Natural killer cell (primary cell): ENCODE data around the gene OR51M1. TPM values are rescaled to one million over a fixed set of nuclear protein-coding genes. Genes with fewer than 3 reads are reported as not detected.
"Not testable (repeated sequence)": the region's sequence is repeated elsewhere in the genome, so short reads cannot be mapped to it uniquely, and the experiment has no call there.

ENCODE experiments used
- ATAC-seq, 3 donors: fragments of 150-1000 bp in 2 of 3; fragments of 200-7000 bp in 1 of 3; cut with Tn5 transposase; 1 replicate in 1 of 3; 2 replicates in 2 of 3; pipeline ENCODE4 v1.10.0; 2021; ENCODE audit warnings: mild to moderate bottlenecking in 2 of 3, moderate library complexity in 2 of 3
- DNase-seq, 2 donors: peaks; one replicate each; pipeline versions ENCODE4 v3.0.0 to v3.0.0-alpha.2; 2013 to 2021; ENCODE audit warnings: mixed read lengths in 1 of 2
- H3K27ac ChIP-seq: one replicate; pipeline ENCODE4 v1.5.1; 2013; ENCODE audit warnings: mild to moderate bottlenecking, low read length
- H3K27me3 ChIP-seq: one replicate; pipeline ENCODE4 v1.6.1; 2013; ENCODE audit warnings: low read length; ENCODE audit not compliant: control insufficient read depth, insufficient read depth
- H3K36me3 ChIP-seq: one replicate; pipeline ENCODE4 v1.6.1; 2013; ENCODE audit warnings: low read length; ENCODE audit not compliant: control insufficient read depth, insufficient read depth
- H3K4me1 ChIP-seq: one replicate; pipeline ENCODE4 v1.6.1; 2013; ENCODE audit warnings: low read length; ENCODE audit not compliant: control insufficient read depth, insufficient read depth
- H3K4me3 ChIP-seq: one replicate; pipeline ENCODE4 v1.5.1; 2013; ENCODE audit warnings: low read length
- H3K9me3 ChIP-seq: one replicate; pipeline ENCODE4 v1.6.1; 2013; ENCODE audit warnings: low read length; ENCODE audit not compliant: control insufficient read depth, insufficient read depth
- H3K27ac Mint-ChIP-seq, 2 donors: one replicate each; pipeline ENCODE4 v1.8.0; 2022; ENCODE audit warnings: mild to moderate bottlenecking in 2 of 2, mixed read lengths in 2 of 2, moderate library complexity in 1 of 2
- H3K27me3 Mint-ChIP-seq, 2 donors: one replicate each; pipeline ENCODE4 v1.8.0; 2022; ENCODE audit warnings: low read depth in 2 of 2, mixed read lengths in 2 of 2
- H3K36me3 Mint-ChIP-seq: one replicate; pipeline ENCODE4 v1.8.0; 2022; ENCODE audit warnings: mixed read lengths
- H3K4me1 Mint-ChIP-seq, 2 donors: one replicate each; pipeline ENCODE4 v1.8.0; 2022; ENCODE audit warnings: mixed read lengths in 2 of 2
- H3K4me3 Mint-ChIP-seq: one replicate; pipeline ENCODE4 v1.8.0; 2022; ENCODE audit warnings: mild to moderate bottlenecking, moderate library complexity, mixed read lengths
- H3K9me3 Mint-ChIP-seq, 2 donors: one replicate each; pipeline ENCODE4 v1.8.0; 2022; ENCODE audit warnings: mixed read lengths in 2 of 2
- WGBS: methylation state at CpG from one replicate; pipeline ENCODE4 v1.1.7; 2013; ENCODE audit warnings: missing lambda C conversion rate; ENCODE audit not compliant: insufficient coverage; 5-methylcytosine and 5-hydroxymethylcytosine counted together
- intact Hi-C: fragments of 100-400 bp; cut with micrococcal nuclease; formaldehyde crosslinking; loops from one replicate; pipeline ENCODE4 v1.14.2; 2022
- total RNA-seq, 4 donors: library from RNA; stranded (reverse); fragments of 120-200 nt in 1 of 4; gene quantifications; one replicate each; pipeline versions ENCODE4 v1.2.3 to v1.2.4, GENCODE V29; 2013 to 2022
- TF ChIP-seq, protein P1 (sequence below): fragments of 200-600 bp; IDR thresholded peaks from one replicate; pipeline ENCODE4 v1.8.0; 2022; ENCODE audit warnings: antibody characterized with exemption

OR51M1 gene
- total RNA-seq, 3 donors from 2014 or later (not counting 1 experiment from before 2014, with no cell fraction given) = not detected

DNA sequence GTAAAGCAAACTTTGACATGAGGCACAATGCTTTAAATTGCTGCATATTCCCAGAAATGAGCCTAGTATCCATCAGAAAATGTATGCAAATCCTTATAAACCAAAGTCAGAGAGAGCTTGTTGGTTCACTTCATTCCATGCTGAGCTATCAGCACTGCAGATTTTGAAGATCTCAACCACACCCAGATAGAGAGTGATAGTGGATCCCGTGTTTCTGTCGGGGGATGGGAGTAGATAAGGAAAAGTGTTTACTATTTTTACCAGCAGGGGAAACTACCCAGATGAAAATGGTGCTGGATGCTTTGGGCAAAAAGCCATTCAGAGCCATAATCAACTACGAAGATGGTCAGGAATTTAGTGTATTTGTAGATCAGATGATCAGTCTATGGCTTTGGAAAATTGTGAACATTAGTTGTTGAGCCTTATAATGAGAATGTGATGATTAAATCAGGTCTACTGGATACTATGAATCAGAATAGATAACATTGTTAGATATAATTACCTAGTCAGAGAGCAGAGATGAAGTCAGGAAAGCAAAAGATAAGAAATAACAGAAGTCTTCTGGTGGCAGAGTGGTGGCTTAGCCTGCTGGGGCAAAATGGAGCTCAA is 21.5 kb upstream of the OR51M1 start:
- H3K27ac ChIP-seq = no peak overlapping the region
- H3K4me3 ChIP-seq = no peak overlapping the region
- Mint-ChIP-seq H3K27ac (no peak overlapping the region), H3K36me3 (no peaks in the 10 kb centered on the region), H3K4me1 (no peaks in the 10 kb centered on the region), H3K9me3 (peaks cover 0 to 4% of the 10 kb centered on the region in 2 donors), H3K27me3 (no peaks in the 10 kb centered on the region), H3K4me3 (no peak overlapping the region)
- 91% methylated on average over 3 of the region's 3 CpGs for WGBS
- intact Hi-C loops = no loop called here
- DNase-seq (no peak), ATAC-seq (no peak)
- no peaks in the 10 kb centered on the region for H3K27me3 ChIP-seq
- TF ChIP-seq, protein P1, sequence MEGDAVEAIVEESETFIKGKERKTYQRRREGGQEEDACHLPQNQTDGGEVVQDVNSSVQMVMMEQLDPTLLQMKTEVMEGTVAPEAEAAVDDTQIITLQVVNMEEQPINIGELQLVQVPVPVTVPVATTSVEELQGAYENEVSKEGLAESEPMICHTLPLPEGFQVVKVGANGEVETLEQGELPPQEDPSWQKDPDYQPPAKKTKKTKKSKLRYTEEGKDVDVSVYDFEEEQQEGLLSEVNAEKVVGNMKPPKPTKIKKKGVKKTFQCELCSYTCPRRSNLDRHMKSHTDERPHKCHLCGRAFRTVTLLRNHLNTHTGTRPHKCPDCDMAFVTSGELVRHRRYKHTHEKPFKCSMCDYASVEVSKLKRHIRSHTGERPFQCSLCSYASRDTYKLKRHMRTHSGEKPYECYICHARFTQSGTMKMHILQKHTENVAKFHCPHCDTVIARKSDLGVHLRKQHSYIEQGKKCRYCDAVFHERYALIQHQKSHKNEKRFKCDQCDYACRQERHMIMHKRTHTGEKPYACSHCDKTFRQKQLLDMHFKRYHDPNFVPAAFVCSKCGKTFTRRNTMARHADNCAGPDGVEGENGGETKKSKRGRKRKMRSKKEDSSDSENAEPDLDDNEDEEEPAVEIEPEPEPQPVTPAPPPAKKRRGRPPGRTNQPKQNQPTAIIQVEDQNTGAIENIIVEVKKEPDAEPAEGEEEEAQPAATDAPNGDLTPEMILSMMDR = no peak
- no peaks in the 10 kb centered on the region for H3K9me3 ChIP-seq
- H3K36me3 ChIP-seq = no peaks in the 10 kb centered on the region
- H3K4me1 ChIP-seq = no peaks in the 10 kb centered on the region

DNA sequence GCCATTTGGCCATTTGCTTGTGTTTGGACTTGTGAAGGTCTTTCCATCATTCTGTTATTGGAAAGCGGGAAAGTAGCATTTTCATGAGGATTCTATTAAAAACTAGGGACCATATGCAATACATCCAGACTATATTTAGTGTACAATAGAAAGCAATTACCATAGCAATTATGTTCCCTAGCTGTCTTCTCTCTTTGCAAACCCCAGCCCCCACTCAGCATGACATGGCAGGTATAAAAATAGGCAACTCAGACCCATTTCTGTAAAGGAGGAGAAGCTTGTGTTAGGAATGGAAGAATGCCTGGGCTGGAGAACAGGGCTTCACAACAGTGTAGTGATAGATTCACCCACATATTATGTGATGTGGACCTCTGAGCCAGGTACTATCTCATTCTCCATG is 19.9 kb upstream of the OR51M1 start:
- H3K27ac Mint-ChIP-seq = no peak overlapping the region
- ATAC-seq = no peak
- H3K36me3 Mint-ChIP-seq = no peaks in the 10 kb centered on the region
- WGBS = 60% methylated on average over 1 of the region's 1 CpG
- DNase-seq = no peak
- no peaks in the 10 kb centered on the region for H3K27me3 Mint-ChIP-seq
- Histone ChIP-seq H3K27me3 (no peaks in the 10 kb centered on the region), H3K4me1 (no peaks in the 10 kb centered on the region), H3K27ac (no peak overlapping the region), H3K36me3 (no peaks in the 10 kb centered on the region), H3K9me3 (no peaks in the 10 kb centered on the region), H3K4me3 (no peak overlapping the region)
- H3K9me3 Mint-ChIP-seq = no peaks in the 10 kb centered on the region
- intact Hi-C loops = no loop called here
- TF ChIP-seq, protein P1 = no peak
- H3K4me3 Mint-ChIP-seq = no peak overlapping the region
- no peaks in the 10 kb centered on the region for H3K4me1 Mint-ChIP-seq

DNA sequence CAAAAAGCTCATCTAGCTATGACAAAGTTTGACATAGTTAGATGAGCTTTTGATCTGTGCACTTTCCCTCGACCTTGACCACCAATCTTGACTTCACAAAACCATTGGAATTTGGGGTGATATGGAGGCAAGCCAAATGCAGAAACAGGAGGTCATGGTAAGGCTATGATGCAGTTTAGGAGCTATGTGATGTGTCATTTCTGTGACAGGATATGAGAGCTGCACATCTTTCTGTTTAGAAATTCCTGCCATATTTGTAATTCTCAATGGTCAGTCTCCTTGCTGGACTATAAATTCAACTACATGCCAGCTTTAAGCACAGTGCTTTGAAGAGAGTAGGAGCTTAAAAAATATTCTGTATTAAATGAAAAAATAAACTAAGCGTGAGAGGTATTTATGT is 19.4 kb upstream of the OR51M1 start:
- Mint-ChIP-seq H3K27me3 (no peaks in the 10 kb centered on the region), H3K4me3 (no peak overlapping the region), H3K27ac (no peak overlapping the region), H3K36me3 (no peaks in the 10 kb centered on the region), H3K4me1 (no peaks in the 10 kb centered on the region), H3K9me3 (no peaks in the 10 kb centered on the region)
- DNase-seq (no peak), ATAC-seq (no peak)
- Histone ChIP-seq H3K27me3 (no peaks in the 10 kb centered on the region), H3K9me3 (no peaks in the 10 kb centered on the region), H3K27ac (no peak overlapping the region), H3K4me3 (no peak overlapping the region), H3K36me3 (no peaks in the 10 kb centered on the region), H3K4me1 (no peaks in the 10 kb centered on the region)
- TF ChIP-seq, protein P1 = no peak
- intact Hi-C loops = no loop called here
- WGBS = 85% methylated on average over 2 of the region's 2 CpGs

DNA sequence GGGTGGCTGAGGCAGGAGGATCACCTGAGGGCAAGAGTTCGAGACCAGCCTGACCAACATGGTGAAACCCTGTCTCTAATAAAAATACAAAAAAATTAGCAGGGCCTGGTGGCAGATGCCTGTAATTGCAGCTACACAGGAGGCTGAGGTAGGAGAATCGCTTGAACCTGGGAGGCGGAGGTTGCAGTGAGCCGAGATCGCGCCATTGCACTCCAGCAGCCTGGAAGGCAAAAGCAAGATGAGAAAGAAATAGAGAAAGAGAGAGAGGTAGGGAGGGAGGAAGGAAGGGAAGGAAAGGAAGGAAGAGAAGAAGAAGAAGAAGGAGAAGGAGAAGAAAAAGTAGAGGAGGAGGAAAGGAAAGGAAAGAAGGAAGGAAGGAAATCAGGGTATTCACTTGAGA is 17.2 kb upstream of the OR51M1 start:
- DNase-seq, H3K9me3 ChIP-seq, ATAC-seq, H3K27me3 ChIP-seq, H3K4me1 Mint-ChIP-seq, H3K36me3 ChIP-seq, H3K4me3 ChIP-seq, H3K9me3 Mint-ChIP-seq, H3K36me3 Mint-ChIP-seq, H3K27me3 Mint-ChIP-seq, H3K27ac ChIP-seq, H3K4me1 ChIP-seq, H3K27ac Mint-ChIP-seq, intact Hi-C loops, H3K4me3 Mint-ChIP-seq: not testable (repeated sequence)
- WGBS = 93% methylated on average over 6 of the region's 6 CpGs
